CD8-positive, alpha-beta memory T cell (primary cell): Measurements from ENCODE around the gene ZNF483. TPM values are rescaled to one million over a fixed set of nuclear protein-coding genes. Genes with fewer than 3 reads are reported as not detected.

Experiments used
- CTCF ChIA-PET: fragments of 350-600 bp; sonication (Branson Sonifier 250); formaldehyde crosslinking; loops from one replicate; lab custom pipeline; 2021; ENCODE audit warnings: antibody characterized with exemption; lab: Charles Lee
- POLR2A ChIA-PET: fragments of 350-600 bp; sonication (Branson Sonifier 250); formaldehyde crosslinking; loops from one replicate; lab custom pipeline; 2021; ENCODE audit warnings: antibody characterized with exemption; lab: Charles Lee
- DNase-seq, 5 donors: peaks; one replicate each; pipeline versions ENCODE4 v3.0.0 to v3.0.0-alpha.2; 2020 to 2022; ENCODE audit warnings: mixed read lengths in 1 of 5
- H3K27ac ChIP-seq: one replicate; pipeline ENCODE4 v1.7.0; 2013; ENCODE audit warnings: low read depth, mild to moderate bottlenecking, low read length, moderate library complexity
- H3K27me3 ChIP-seq: 2 replicates; pipeline ENCODE4 v1.7.0; 2013; ENCODE audit warnings: low read length, mild to moderate bottlenecking; ENCODE audit not compliant: insufficient read depth, poor library complexity, severe bottlenecking
- H3K36me3 ChIP-seq: 2 replicates; pipeline ENCODE4 v1.7.0; 2013; ENCODE audit warnings: mild to moderate bottlenecking, low read length, moderate library complexity; ENCODE audit not compliant: insufficient read depth
- H3K4me1 ChIP-seq: 2 replicates; pipeline ENCODE4 v1.7.0; 2013; ENCODE audit warnings: mild to moderate bottlenecking, low read length, moderate library complexity; ENCODE audit not compliant: insufficient read depth
- H3K4me3 ChIP-seq: 2 replicates; pipeline ENCODE4 v1.7.0; 2013; ENCODE audit warnings: mild to moderate bottlenecking, low read length
- H3K9me3 ChIP-seq: 2 replicates; pipeline ENCODE4 v1.7.0; 2013; ENCODE audit warnings: mild to moderate bottlenecking, low read length
- H3K27ac Mint-ChIP-seq, 8 donors: one replicate each; pipeline ENCODE4 v1.8.0; 2020 to 2021; ENCODE audit warnings: mixed read lengths in 8 of 8, mild to moderate bottlenecking in 6 of 8, inconsistent platforms in 3 of 8, moderate library complexity in 3 of 8
- H3K27me3 Mint-ChIP-seq, 2 donors: one replicate each; pipeline ENCODE4 v1.8.0; 2020 to 2021; ENCODE audit warnings: mixed read lengths in 2 of 2, mild to moderate bottlenecking in 1 of 2, moderate library complexity in 1 of 2
- H3K36me3 Mint-ChIP-seq, 3 donors: one replicate each; pipeline ENCODE4 v1.8.0; 2020 to 2021; ENCODE audit warnings: mixed read lengths in 3 of 3, inconsistent platforms in 1 of 3, mild to moderate bottlenecking in 1 of 3
- H3K4me1 Mint-ChIP-seq, 3 donors: one replicate each; pipeline ENCODE4 v1.8.0; 2020 to 2021; ENCODE audit warnings: mixed read lengths in 3 of 3, inconsistent platforms in 1 of 3, mild to moderate bottlenecking in 1 of 3
- H3K4me3 Mint-ChIP-seq, 7 donors: one replicate each; pipeline ENCODE4 v1.8.0; 2020 to 2021; ENCODE audit warnings: mixed read lengths in 7 of 7, mild to moderate bottlenecking in 6 of 7, moderate library complexity in 4 of 7, inconsistent platforms in 2 of 7
- H3K9me3 Mint-ChIP-seq, 5 donors: one replicate each; pipeline ENCODE4 v1.8.0; 2020 to 2022; ENCODE audit warnings: mixed read lengths in 5 of 5, mild to moderate bottlenecking in 3 of 5, moderate library complexity in 2 of 5, inconsistent platforms in 1 of 5
- polyA plus RNA-seq: library from polyadenylated mRNA; unstranded; fragments of 300-500 nt; fragmentation: Illumina TruSeq; gene quantifications from one replicate; pipeline ENCODE4 v1.2.3, GENCODE V29; 2021
- total RNA-seq, 2 experiments: library from RNA; stranded (reverse); gene quantifications; one replicate each; pipeline ENCODE4 v1.2.3, GENCODE V29; 2021

Gene ZNF483
- total and polyA plus RNA-seq, 3 experiments from 2014 or later: 2.7 to 5.4 (median 2.8) TPM

DNA sequence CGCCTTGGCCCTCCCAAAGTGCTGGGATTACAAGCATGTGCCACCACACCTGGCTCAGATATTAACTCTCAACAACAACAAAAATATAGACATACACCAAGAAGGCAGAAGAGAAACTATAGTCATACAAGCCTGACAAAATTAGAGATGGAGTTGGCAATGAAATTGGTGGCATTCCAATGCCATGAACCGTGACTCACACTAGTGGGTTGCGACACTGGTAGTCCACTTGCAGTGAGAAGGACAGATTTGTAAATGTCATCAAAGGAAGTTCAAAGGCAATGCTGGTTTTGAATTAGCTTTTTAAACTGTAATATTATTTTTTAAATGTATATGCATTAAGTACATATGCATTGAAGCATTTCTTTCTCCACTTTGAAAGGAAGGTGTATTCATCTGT, 97.6 kb downstream of the ZNF483 start:
- Mint-ChIP-seq H3K36me3 (no peaks in the 10 kb centered on the region), H3K4me3 (no peak overlapping the region), H3K27ac (peak overlapping the region in 1 of 8 donors; percentile 15), H3K27me3 (peaks cover 4 to 30% of the 10 kb centered on the region in 2 donors), H3K4me1 (no peaks in the 10 kb centered on the region), H3K9me3 (no peaks in the 10 kb centered on the region)
- ChIA-PET POLR2A (no interaction called here), CTCF (no interaction called here)
- DNase-seq: no peak
- no peaks in the 10 kb centered on the region for H3K36me3 ChIP-seq
- H3K27me3 ChIP-seq: no peaks in the 10 kb centered on the region
- H3K4me3 ChIP-seq: no peak overlapping the region
- H3K27ac ChIP-seq: no peak overlapping the region
- H3K9me3 ChIP-seq: no peaks in the 10 kb centered on the region
- H3K4me1 ChIP-seq: no peaks in the 10 kb centered on the region

Other genes with a start within 250 kb of the ZNF483 start
- not detected for gene OR2K2, start 195.0 kb upstream of the ZNF483 start, total RNA-seq
- not detected for gene OR2K2, start 195.0 kb upstream of the ZNF483 start, polyA plus RNA-seq
- 10 to 100 TPM; 86.4 to 92.8 TPM for gene ECPAS, start 40.8 kb upstream of the ZNF483 start, total RNA-seq
- gene ECPAS, start 40.8 kb upstream of the ZNF483 start, polyA plus RNA-seq: 16.5 TPM
- under 1 TPM; 0.62 to 0.96 TPM for gene PTGR1, start 74.5 kb downstream of the ZNF483 start, total RNA-seq
- gene PTGR1, start 74.5 kb downstream of the ZNF483 start, polyA plus RNA-seq: not detected
- gene DNAJC25, start 106.2 kb downstream of the ZNF483 start, total RNA-seq: 1 to 10 TPM; 5.7 to 6.0 TPM
- gene DNAJC25, start 106.2 kb downstream of the ZNF483 start, polyA plus RNA-seq: 2.0 TPM
- 10 to 100 TPM; 21.9 to 25.1 TPM for gene GNG10, start 136.4 kb downstream of the ZNF483 start, total RNA-seq
- 22.9 TPM for gene GNG10, start 136.4 kb downstream of the ZNF483 start, polyA plus RNA-seq